A673 (cell line): ENCODE data around the gene ZIC1.

Experiments
- EZH2 ChIP-seq: fragments of 200-600 bp; sonication (generic); IDR thresholded peaks from 2 replicates; pipeline ENCODE4 v1.6.1; 2017; ENCODE audit warnings: borderline replicate concordance, low read depth, mild to moderate bottlenecking, mixed read lengths, antibody characterized with exemption, low read length; ENCODE audit not compliant: poor library complexity, severe bottlenecking
- TF ChIP-seq, protein P1 (sequence below): fragments of 300-800, 200-600 bp; sonication (generic); conservative IDR thresholded peaks from 2 replicates; pipeline ENCODE4 v1.5.1; 2017; ENCODE audit warnings: low read depth, mild to moderate bottlenecking, antibody characterized with exemption, low read length, moderate library complexity, mixed read lengths

DNA sequence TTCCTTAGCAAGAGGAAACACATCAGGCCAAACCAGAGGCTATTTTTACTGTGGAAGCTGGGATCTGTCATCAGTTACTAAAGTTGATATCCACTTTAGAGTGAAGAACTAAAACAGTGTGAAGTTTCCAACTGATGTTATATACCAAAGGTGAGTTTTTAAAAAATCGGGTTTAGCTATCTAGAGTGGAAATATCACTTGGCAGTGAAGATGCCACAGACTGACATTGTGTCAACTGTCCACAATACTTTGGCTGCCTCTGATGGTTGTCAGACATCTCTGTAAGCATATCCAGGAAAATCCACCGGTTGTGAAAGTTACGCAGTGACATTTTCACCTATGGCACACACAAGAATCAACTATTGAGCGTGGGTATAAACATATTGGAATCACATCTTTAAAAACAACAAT, 9.2 kb downstream of the ZIC1 start:
- TF ChIP-seq, protein P1, sequence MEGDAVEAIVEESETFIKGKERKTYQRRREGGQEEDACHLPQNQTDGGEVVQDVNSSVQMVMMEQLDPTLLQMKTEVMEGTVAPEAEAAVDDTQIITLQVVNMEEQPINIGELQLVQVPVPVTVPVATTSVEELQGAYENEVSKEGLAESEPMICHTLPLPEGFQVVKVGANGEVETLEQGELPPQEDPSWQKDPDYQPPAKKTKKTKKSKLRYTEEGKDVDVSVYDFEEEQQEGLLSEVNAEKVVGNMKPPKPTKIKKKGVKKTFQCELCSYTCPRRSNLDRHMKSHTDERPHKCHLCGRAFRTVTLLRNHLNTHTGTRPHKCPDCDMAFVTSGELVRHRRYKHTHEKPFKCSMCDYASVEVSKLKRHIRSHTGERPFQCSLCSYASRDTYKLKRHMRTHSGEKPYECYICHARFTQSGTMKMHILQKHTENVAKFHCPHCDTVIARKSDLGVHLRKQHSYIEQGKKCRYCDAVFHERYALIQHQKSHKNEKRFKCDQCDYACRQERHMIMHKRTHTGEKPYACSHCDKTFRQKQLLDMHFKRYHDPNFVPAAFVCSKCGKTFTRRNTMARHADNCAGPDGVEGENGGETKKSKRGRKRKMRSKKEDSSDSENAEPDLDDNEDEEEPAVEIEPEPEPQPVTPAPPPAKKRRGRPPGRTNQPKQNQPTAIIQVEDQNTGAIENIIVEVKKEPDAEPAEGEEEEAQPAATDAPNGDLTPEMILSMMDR: no peak
- TF ChIP-seq EZH2: no peak
